Effector memory CD4-positive, alpha-beta T cell (primary cell): ENCODE data around the gene MRPL53.
"Not testable (repeated sequence)": the region's sequence is repeated elsewhere in the genome, so short reads cannot be mapped to it uniquely, and the experiment has no call there.

ENCODE experiments used
- DNase-seq, 3 donors: peaks; one replicate each; pipeline ENCODE4 v3.0.0-alpha.2; 2020
- H3K27ac ChIP-seq: 2 replicates; pipeline ENCODE4 v1.7.0; 2013; ENCODE audit warnings: mild to moderate bottlenecking, low read length, moderate library complexity; ENCODE audit not compliant: insufficient read depth, poor library complexity, severe bottlenecking
- H3K27me3 ChIP-seq: replicated peaks from 2 replicates; pipeline ENCODE4 v1.7.0; 2013; ENCODE audit warnings: mild to moderate bottlenecking, low read length; ENCODE audit not compliant: insufficient read depth, control insufficient read depth, poor library complexity, severe bottlenecking
- H3K36me3 ChIP-seq: 2 replicates; pipeline ENCODE4 v1.7.0; 2013; ENCODE audit warnings: mild to moderate bottlenecking, low read length, moderate library complexity; ENCODE audit not compliant: control insufficient read depth, insufficient read depth
- H3K4me1 ChIP-seq: 2 replicates; pipeline ENCODE4 v1.7.0; 2013; ENCODE audit warnings: low read length, mild to moderate bottlenecking; ENCODE audit not compliant: control insufficient read depth, insufficient read depth, poor library complexity, severe bottlenecking
- H3K4me3 ChIP-seq: 2 replicates; pipeline ENCODE4 v1.7.0; 2013; ENCODE audit warnings: low read length, low read depth, mild to moderate bottlenecking; ENCODE audit not compliant: insufficient read depth, poor library complexity, severe bottlenecking
- H3K9me3 ChIP-seq: 2 replicates; pipeline ENCODE4 v1.7.0; 2013; ENCODE audit warnings: mild to moderate bottlenecking, low read length, moderate library complexity; ENCODE audit not compliant: control insufficient read depth

Gene MRPL53

DNA sequence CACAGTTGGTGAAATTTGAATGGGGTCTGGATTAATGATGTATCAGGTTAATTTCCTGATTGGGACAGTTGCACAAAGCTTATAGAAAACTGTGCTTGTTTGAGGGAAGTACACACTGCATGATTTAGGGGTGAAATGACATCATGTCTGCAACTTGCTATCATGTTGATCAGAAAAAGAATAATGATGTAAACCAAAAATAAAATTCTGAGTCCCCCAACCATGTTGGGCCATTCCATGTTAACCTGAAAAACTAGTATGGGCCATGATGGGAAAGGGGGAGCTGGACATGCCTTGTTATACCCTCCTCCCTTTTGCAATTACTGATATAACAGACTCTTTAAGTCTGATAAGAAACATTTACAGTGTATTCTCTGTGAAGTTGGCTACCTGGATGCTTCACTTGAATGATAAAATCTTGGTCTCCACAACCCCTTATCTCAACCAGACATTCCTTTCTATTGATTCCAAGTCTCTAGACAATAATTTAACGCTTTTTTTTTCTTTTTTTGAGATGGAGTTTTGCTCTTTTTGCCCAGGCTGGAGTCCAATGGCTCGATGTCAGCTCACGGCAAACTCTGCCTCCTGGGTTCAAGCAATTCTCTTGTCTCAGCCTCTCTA lies 21.8 kb downstream of the MRPL53 start:
- Histone ChIP-seq H3K9me3 (no peaks in the 10 kb centered on the region), H3K27me3 (no peaks in the 10 kb centered on the region), H3K4me1 (peaks cover 8% of the 10 kb centered on the region), H3K36me3 (no peaks in the 10 kb centered on the region), H3K4me3 (no peak overlapping the region), H3K27ac (no peak overlapping the region)
- DNase-seq, result no peak

DNA sequence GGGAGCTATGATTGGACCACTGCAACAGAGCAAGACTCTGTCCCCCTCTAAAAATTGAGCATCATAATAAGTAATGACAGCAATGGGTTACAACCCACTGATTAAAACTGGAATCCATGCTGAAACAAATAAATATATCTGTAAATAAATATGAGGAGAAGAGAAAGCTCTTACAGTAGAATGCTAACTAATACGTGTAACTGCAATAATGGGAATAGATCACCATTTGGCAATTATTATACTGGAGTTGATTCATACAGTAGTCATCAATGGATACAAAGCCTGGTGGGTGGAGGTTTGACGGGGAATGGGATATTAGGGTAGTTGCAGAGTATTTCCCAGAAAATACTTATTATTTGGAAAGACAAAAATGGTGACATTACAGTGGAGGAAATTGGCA lies 23.7 kb downstream of the MRPL53 start:
- H3K9me3 ChIP-seq, result no peaks in the 10 kb centered on the region
- H3K4me1 ChIP-seq, result no peaks in the 10 kb centered on the region
- H3K4me3 ChIP-seq, result no peak overlapping the region
- no peak overlapping the region for H3K27ac ChIP-seq
- no peaks in the 10 kb centered on the region for H3K36me3 ChIP-seq
- no peaks in the 10 kb centered on the region for H3K27me3 ChIP-seq
- DNase-seq, result no peak

DNA sequence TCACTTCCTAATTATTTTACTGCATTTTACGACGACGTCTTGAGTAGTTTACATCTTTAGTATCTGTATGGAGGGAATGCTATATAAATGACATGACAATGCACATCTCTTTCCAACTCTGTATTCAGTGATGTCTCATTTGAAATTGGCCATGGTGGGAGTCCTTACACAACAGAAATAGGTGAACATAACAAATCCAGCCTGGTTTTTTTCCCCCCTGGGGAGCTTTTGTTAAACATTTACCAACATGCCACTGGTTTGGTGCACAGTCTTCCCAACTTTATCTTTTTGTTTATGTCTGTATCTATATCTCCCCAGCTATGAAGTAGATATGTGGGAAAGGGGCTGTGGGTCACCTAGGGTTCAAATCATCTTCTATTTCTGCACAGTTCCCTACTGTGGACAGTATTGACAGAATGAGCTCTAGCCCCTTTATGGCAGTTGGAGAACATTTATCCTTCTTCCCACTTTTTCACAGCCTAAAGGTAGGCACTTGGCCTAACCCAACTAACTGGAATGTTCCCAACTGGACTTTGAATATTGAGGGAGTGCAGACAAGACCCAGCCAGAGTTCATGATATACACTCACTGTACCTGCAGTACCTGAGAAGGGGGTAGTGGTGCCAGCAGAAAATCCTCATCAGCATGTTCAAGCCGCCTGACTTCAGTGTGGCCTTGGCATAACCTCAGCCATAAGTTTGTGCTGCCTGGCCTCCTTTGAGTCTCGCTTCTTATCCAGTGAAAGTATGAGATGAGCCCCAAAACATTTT lies 25.1 kb downstream of the MRPL53 start:
- Histone ChIP-seq H3K9me3 (no peaks in the 10 kb centered on the region), H3K27me3 (peaks cover 5% of the 10 kb centered on the region), H3K4me3 (no peak overlapping the region), H3K36me3 (no peaks in the 10 kb centered on the region), H3K27ac (no peak overlapping the region), H3K4me1 (no peaks in the 10 kb centered on the region)
- DNase-seq, result no peak

DNA sequence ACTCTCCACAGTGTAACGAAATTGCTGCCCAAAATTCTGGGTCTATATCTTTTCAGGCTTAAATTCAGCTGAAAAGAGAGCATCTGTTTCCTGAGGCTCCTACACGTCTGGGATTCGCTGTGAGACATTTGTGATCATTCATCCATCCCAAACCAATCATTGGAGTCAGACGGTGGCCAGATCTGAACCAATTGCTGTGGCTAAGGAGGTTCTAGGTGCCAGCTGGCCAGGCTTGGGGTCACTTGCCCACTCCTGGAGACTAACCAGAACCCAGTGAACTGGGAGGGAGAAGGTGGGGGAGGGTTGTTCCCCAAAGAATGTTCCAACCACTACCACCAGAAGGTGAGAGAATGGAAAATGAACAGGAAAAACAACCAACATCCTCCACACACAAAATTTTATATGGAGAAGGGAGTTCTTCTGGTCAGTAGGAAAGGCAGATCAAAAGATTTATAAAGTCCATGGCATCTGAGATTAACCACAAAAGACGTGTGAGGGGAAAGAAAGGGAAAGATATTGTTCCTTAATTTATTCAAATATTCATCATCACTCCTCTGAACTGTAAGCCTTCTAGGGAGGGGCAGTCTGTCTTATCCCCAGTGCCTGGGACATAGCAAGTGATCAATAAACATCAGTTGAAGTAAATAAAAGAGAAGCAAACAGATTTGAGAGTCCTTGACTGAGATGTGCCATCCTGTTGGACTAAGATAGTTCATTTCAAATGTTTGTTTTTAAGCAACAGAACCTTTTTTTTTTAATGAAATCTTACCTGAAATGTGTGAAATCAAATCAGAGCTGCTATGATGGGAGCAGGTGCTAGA lies 27.8 kb downstream of the MRPL53 start:
- Histone ChIP-seq H3K4me3 (no peak overlapping the region), H3K9me3 (no peaks in the 10 kb centered on the region), H3K36me3 (no peaks in the 10 kb centered on the region), H3K27ac (no peak overlapping the region), H3K27me3 (peaks cover 31% of the 10 kb centered on the region), H3K4me1 (peaks cover 19% of the 10 kb centered on the region)
- no peak for DNase-seq

DNA sequence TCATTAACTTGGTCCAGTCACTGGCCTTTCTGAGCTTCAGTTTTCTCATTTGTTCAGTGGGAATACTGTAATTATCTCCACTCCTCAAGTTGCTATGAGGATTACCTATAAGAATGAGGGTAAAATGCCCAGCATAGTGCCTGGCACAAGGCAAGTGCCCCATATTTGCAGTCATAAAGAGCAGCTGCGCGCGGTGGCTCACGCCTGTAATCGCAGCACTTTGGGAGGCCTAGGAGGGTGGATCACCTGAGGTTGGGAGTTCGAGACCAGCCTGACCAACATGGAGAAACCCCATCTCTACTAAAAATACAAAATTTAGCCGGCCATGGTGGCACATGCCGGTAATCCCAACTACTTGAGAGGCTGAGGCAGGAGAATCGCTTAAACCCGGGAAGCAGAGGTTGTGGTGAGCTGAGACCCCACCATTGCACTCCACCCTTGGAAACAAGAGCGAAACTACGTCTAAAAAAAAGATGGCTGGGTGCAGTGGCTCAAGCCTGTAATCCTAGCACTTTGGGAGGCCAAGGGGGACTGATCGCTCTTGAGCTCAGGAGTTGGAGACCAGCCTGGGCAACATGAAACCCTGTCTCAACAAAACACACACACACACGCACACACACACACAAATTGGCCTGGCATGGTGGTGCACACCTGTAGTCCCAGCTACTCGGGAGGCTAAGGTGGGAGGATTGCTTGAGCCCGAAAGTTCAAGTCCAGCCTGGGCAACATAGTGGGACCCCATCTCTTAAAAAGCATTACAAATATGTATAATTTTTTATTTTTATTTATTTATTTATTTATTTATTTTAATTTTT lies 29.8 kb downstream of the MRPL53 start:
- H3K36me3 ChIP-seq, H3K9me3 ChIP-seq, H3K27ac ChIP-seq, DNase-seq, H3K4me3 ChIP-seq: not testable (repeated sequence)
- Histone ChIP-seq H3K27me3 (peaks cover 37% of the 10 kb centered on the region), H3K4me1 (peaks cover 19% of the 10 kb centered on the region)

DNA sequence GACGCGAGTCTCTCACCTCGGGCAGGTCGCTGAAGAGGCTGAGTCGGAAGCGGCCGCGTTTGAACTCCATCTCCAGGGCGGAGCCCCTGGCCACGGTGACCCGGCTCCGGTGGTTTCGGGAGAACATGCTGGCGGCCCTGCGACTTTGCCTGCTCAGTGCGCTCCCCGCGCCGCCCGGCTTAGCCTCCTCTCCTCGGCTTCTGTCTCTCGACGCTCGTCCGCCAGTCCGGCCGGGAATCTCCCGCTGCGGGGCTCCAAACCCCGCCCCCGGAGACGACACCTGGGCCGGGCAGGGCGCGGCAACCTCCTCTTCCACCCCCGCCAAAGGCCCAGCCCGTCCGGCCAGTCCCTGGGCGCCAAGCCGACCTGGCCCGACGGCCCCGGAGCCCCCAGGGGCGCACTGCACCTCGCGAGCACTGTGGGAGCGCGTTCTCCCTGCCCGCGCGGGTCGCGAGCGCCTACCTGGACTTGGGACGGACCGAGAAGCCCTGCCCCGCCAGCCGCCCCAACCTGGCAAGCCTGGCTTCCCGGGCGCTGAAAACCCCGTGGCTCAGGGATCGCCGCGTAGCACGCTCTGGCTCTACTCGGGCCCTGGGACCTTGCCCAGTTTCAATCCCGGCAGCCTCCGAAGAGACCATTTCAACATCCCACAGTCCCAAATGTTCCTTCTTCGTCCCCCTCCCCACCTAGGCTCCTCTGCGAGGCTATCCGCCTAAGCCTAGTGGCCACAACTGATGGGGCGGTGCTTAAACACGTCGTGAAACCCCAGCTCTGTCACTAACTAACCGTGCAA lies 30.6 kb downstream of the MRPL53 start, which contains the start of gene RTKN:
TSS of gene RTKN (minus strand) at position 248 of the 793 bp plus-strand sequence. CDS start at position 127, 121 bp downstream.
- Histone ChIP-seq H3K27me3 (peaks cover 37% of the 10 kb centered on the region), H3K36me3 (no peaks in the 10 kb centered on the region), H3K9me3 (no peaks in the 10 kb centered on the region), H3K4me3 (peak within 1 kb of the TSS; percentile 35), H3K4me1 (peaks cover 19% of the 10 kb centered on the region), H3K27ac (no peak within 1 kb of the TSS)
- peak in 1 of 3 donors; percentile 34 for DNase-seq

DNA sequence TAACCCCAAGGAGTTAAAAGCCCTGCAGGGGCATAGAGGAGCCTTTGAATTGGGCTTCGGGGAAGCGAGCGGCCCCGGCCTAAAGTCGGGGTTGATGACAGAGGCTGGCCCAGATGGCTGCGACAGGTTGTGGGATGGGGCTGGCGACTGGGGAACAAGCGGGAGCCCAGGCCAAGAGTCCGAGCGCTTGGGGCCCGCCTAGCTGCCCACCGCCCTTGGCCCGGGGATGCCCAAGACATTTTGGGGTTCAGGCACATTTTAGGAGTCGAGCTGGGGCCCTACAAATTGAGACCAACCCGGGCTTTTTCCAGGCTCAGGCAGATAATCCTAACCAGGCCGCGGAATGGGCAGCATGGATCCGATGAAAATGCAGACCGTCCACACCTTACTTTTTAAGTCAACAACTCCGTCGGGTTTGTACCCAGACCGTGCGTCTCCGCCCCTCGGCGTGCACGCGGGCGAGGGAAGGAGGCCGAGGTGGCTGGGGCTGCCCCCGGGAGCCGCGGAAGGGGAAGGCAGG lies 31.2 kb downstream of the MRPL53 start:
- H3K4me1 ChIP-seq, result peaks cover 19% of the 10 kb centered on the region
- H3K9me3 ChIP-seq, result no peaks in the 10 kb centered on the region
- H3K36me3 ChIP-seq, result no peaks in the 10 kb centered on the region
- no peak overlapping the region for H3K27ac ChIP-seq
- H3K4me3 ChIP-seq, result peak overlapping the region; percentile 35
- DNase-seq, result no peak
- peaks cover 37% of the 10 kb centered on the region for H3K27me3 ChIP-seq

DNA sequence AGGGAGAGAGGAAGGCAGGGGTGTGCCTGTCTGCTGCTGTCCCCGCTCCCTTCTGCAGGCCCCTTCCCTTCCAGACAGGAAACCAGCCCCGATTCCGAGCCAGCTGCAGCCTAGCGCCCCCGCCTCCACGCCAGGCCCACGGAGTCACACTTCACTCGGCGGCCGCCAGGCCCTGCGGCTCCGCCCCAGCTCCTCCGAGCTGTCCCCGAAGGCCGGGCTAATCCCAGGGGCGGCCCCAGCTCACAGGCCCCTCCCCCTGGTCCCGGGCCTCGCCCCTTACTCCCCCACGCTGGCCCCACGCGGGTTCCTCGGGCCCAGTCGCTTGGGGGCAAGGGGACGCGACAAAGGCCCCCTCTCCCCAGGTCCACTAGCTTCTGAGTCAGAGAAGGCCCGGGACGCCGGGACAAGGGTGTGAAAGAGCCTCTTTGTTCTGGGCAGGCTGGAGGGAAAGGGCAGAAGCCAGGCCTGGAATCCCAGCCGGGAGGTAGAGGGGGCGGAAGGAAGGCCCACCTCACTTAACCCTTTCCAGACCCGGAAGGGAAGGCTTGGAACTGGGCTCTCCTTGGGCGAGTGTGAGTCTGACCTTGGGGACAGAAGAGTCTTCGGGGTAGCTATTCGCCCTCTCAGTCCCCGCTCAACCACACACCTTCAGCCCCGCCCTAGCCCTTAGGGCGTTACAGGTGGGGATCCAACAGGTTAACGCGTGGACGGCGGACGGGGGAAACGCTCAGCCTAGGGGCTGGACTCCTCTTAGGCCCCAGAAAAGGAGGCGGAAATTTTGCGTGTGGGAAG lies 31.9 kb downstream of the MRPL53 start:
- Histone ChIP-seq H3K27me3 (peaks cover 37% of the 10 kb centered on the region), H3K9me3 (no peaks in the 10 kb centered on the region), H3K27ac (no peak overlapping the region), H3K4me1 (peaks cover 19% of the 10 kb centered on the region), H3K36me3 (no peaks in the 10 kb centered on the region), H3K4me3 (no peak overlapping the region)
- no peak for DNase-seq
